HG03196 (cell line): ENCODE measurements around the gene SLC17A7.

Experiments used
- ATAC-seq: cut with Tn5 transposase; IDR thresholded peaks from one replicate; pipeline ENCODE4 v1.9.1; 2021; ENCODE audit not compliant: unreplicated experiment

Gene SLC17A7

DNA sequence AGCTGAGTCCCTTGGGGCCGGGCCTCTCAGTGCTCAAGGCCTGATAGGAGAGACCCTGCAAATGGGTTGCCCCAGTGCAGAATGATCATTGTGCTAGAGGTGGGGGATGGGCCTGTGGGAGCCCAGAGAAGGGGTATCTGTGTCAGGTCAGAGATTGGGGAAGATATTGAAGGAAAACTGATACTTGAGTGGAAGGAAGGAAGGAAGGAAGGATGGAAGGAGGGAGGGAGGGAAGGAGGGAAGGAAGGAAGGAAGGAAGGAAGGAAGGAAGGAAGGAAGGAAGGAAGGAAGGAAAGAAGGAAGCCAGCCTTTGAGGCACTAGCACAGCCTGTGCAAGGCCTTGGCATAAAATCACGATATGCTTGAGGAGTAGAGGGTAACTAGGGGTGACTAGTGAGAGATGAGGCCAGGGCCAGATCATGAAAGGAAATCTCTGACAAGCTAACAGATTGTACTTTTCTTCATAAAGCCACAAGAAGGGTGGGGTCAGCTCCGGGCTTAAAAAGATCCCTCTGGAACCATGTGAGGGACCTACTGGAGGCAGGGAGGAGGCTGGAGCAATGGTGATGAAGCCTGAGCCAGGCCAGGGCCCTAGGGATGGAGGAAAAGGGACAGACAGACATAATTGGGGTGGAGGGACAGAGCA lies 29.5 kb downstream of the SLC17A7 start:
- ATAC-seq = no peak

DNA sequence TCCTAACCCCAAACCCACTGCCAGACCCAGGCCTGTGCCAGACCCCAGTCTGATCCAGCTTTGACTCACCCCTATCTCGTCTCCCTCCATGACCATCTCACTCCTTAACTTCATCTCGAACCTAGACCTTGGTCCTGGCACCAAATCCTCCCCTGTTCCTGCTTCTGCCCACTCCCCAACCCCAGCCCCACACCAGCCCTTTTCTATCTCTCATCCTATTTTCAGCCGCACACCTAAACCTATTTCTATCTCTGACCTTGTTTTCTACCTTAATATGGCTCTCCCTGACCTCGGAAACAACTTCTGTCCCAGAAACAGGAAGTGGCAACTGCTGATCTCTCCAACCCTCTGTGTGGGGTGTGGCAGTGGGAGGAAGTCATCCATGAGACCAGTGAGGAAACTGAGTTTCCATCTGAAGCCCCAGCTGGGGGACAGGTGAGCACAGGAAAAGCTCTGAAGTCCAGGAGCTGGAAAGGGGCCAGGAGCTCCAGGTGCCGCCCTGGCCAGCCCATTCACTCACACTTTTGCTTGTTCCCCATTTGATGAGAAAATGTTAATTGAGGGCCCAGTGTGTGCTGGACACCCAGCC lies 31.8 kb downstream of the SLC17A7 start:
- no peak for ATAC-seq

DNA sequence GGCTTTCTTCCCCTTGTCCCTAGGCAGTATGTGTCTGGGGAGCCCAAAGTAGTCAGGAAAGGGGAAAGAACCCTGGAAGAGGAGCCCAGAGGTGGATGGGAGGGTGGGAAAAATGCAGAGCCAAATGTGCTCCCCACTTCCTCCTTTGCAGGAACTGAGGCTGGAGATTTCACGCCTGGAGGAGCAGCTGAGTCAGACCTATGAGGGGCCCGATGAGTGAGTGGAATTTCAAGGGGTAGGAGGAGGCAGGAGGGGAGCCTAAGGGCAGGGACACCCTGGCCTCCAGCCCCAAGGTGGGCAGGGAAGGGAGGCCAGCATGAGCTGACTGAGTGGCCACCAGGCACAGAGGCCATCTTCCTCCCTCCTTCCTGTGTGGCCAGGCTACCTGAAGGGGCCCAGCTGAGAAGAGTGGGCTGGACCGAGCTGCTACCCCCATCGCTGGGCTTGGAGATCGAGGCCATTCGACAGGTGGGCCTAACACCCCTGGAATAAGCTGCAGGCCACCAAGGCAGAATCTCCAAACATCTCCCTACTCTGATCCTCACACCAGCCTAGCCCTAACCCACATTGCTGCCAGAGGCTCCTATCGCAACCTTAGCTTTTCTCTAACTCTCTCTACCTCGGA lies 32.4 kb downstream of the SLC17A7 start:
- no peak for ATAC-seq

DNA sequence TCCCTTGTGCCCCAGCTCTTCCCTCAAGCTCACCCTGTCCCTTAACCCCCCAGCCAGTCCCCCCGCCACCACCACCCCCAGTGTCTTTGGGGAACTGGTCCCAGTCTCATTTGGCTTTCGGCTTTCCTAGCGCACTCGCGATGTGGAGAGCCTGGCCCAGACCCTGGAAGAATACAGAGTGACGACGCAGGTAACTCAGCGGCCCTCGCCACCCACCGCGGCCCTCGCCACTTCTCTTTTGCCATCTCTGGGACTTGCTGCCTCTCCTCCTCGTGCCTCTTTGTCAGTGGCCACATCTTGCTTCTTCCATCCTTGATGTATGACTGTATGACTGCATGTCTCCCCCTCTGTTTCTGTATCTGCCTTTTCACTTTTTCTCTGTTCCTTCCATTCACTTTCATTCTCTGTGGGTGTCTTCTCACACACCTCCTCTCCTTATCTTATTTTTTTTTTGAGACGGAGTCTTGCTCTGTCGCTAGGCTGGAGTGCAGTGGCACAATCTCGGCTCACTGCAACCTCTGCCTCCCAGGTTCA lies 33.8 kb downstream of the SLC17A7 start:
- ATAC-seq = no peak

DNA sequence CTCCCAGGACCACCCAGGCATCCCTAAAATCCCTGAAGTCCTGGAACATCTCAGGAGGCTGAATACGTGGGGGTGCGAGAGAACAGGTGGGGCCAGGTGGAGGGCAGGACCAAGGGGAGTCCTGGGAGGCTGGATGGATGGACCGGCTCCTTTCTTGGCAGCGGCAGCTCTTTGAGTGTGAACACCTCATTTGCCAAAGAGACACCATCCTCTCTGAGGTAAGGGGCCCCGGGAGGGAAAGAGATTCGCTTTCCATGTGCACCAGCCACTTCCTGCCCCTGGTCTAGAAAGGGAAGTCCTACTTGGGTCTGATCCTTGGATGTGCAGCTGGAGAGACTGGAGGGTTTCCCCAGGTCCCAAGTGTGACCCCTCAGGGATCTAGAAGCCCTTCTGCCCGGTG lies 34.2 kb downstream of the SLC17A7 start:
- ATAC-seq = no peak

DNA sequence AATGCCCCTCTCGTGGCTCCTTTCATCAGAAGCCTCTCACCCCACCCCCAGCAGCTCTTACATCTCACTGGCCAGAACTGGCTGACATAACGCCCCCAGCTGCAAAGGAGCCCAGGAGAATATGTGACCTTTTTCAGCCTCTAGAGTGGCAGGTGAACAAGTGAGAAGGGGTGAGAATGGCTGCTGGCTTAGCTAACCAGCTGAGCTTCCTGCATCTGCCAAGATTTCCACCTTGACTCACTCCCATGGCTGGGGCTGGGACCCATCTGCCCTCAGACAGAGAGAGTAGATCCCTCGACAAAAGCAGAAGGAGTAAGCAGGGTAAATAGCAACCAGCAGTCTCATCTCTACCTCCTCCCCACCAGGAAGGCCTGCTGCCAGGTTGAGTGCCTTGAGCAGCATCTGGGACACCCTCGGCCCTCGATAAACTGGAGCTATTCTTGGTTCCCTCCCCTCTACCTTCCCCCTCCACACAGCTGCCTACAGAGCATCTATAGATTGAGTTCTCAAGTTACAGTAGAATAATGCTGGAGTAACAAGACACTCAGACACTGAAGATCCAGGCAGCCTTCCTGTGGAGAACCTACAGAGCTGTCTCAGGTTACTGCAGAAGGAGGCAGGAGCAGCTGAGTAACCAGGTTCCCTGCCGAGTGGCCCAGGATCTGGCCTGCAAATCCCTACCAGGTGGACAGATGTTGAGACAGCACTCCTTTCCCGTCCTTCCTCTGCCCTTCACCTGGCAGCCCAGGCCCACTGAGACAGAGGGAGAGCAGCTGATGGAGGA lies 37.7 kb downstream of the SLC17A7 start:
- ATAC-seq = no peak

DNA sequence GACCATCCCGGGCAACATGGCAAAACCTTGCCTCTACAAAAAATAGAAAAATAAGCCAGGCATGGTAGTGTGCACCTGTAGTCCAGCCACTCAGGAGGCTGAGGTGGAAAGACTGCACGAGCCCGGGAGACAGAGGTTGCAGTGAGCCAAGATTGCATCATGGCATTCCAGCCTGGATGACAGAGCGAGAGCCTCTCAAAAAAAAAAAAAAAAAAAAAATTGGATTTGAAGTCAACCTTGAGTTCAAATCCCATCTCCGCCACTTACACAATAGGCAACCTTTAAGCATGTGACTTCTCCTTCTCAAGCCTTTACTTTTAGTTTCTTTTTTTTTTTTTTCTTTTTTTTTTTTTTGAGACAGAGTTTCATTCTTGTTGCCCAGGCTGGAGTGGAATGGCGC lies 41.3 kb downstream of the SLC17A7 start:
- ATAC-seq = no peak

DNA sequence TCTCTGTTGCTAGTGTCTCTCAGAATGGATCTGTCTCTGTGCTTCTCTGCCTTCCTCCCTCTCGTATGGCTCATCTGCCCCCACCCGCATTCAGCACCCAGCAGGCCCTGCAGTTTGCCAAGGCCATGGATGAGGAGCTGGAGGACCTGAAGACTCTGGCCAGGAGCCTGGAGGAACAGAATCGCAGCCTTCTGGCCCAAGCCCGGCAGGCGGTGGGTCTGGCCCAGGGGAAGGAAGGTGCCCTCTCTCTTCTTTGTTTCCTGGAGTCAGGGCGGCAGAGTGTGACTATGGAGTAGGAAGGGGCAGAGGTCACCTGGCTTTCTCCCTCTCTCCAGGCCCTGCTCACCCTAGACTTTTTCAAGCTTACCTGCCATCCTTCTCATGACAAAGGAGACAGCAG lies 42.4 kb downstream of the SLC17A7 start:
- ATAC-seq = no peak

DNA sequence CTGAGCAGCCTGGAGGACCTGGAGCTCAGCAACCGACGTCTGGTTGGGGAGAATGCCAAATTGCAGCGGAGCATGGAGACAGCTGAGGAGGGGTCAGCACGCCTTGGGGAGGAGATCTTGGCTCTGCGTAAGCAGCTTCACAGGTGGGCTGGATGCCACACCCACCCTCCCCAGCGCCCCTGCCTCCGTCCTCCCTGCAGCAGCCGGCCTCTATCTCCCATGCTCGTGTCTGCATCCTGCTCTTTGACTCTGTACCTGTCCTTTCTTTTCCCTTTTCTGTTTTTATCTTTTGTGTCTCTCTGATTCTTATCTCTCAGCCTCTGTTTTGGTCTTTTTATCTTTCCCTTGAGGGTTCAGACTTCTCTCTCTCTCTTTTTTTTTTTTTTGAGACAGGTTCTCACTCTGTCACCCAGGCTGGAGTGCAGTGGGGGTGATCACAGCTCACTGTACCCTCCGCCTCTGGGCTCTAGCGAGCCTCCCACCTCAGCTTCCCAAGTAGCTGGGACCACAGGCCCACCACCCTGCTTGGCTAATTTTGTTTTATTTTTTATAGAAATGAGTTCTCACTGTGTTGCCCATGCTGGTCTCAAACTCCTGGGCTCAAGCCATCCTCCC lies 43.2 kb downstream of the SLC17A7 start:
- no peak for ATAC-seq

DNA sequence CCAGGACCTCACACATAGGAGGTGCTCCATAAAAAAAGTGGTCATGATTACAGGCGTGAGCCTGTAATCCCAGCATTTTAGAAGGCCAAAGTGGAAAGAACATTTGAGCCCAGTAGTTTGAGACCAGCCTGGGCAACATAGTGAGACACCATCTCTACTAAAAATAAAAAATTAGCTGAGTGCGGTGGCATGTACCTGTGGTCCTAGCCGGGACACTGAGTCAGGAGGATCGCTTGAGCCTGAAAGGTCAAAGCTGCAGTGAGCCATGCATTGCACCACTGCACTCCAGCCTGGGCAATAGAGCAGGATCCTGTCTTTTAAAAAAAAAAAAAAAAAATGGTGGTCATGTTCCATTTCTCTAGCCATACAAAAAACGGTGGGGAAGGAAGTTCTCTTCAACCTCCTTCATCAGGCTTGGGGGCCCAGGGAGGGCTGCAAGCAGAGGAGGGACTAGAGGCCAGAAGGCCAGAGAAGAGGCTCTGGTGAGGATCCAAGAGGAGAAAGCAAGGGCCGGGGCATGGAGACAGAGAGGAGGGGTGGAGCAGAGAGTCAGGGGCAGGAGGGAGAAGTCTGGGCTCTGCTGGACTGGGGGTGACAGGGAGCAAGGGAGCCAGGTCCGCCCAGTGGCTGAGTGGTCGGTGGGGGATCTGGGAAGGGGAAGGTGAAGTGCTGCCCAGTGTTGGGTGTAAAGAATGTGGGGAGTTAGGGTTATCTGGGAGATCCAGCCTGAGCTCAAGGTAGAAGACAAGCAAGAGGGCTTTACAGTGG lies 44.4 kb downstream of the SLC17A7 start:
- ATAC-seq = no peak

DNA sequence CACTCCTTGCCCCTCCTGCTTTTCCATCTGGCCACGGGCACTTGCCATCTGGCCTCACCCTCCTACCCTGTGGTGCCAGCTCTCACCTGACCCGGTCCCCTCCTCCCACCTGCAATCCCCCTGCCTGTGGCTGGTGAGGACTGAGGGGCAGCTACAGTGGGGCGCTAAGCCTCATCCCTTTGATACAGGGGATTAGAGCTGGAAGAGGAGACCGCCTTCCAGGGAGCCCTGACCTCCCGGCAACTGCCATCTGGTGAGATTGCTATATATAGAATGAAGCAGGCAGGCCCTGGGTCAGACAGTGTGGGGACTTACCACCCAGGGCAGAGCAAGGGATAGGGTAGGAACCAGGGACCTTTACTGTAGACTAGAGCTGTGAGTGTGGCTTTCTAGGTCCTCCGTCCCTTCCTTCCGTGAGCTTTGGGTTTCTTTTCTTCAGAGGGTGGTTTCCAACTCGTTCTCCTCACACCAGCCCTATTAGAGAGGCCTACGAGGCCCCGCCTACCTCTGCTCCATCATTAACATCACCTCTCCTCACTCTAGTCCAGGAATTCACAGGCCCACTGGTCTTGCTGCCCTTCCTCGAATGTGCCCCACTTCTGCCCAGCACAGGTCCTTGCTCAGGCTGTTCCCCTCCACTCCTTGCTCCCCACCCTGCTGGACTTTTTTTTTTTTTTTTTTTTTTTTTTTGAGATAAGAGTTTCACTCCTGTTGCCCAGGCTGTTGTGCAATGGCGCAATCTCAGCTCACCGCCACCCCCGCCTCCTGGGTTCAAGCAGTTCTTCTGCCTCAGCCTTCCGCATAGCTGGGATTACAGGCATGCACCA lies 45.5 kb downstream of the SLC17A7 start:
- ATAC-seq = no peak

DNA sequence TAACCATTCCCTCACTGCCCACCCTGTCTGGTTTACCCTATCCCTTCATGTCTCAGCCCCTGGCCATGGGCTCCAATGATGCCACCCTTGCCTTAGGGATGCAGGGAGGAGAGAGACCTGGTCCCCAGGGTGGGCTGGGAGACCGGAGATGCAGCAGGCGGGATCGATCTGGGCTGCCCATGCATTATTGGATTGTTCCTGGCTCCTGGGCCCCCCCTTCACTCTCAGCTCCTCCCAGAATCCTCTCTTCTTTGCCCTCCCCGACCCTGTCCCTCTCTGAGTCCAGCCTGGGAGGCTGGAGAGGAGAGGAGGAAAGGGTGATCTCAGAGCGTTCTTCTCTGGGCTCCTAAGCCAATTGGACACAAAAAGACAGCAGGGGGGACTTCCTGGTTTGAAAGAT lies 47.4 kb downstream of the SLC17A7 start:
- no peak for ATAC-seq

DNA sequence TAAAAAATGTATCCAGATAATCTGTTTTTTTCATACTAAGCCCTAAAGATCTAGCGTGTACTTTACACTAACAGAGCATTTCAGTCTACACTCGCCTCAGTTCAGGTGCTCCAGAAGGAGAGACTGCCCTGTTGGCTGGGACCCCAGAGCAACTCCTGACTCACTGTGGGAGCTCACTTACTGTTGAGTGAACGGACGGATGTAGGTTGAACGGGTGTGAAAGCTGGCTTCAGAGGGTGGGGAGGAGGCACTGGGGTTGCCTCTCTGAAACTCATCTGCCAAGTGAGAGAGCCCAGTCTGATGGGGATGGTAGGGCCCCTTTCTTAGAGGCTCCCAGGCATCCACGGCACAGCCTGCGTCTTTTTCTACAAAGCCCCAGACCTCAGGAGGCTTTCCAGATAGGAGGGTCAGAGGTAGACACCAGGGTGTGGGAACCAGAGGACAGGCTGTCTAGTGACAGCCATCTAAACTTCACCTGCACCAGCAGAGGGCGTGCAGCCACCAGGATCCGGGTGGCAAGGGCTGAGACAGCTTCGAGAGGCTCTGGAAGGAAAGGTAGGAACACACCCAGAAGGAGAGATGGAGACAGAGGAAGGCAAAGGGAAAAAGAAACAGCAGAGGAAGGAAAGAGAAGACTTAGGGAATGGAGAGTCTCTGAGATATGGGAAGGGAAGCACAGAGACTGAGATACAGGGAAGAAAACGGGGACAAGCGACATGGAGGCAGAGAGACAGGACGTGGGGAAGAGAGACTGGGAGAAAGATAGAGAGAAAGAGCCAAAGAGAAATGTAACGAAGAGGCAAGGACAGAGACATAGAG lies 49.5 kb downstream of the SLC17A7 start:
- ATAC-seq = peak; percentile 46

DNA sequence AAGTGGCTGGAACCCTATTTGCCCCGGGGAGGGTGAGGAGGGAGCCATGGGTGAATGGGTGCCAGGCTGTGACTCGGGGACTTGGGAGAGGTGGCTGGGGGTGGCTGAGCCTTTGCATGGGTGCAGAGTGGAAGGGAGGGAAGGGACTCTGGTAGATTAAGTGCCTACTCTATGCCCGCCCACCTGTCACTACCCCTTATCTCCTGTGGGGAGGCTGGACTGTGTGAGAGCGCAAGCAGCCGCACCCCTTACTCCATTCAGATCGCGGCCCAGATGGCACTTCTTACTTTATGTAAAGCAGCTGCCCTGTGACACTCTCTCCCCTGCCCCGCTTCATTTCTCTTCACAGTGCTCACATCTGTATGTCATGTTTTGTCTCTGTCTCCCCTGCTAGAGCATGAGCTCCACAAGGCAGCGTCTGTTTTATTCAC lies 50.4 kb downstream of the SLC17A7 start:
- ATAC-seq = no peak

DNA sequence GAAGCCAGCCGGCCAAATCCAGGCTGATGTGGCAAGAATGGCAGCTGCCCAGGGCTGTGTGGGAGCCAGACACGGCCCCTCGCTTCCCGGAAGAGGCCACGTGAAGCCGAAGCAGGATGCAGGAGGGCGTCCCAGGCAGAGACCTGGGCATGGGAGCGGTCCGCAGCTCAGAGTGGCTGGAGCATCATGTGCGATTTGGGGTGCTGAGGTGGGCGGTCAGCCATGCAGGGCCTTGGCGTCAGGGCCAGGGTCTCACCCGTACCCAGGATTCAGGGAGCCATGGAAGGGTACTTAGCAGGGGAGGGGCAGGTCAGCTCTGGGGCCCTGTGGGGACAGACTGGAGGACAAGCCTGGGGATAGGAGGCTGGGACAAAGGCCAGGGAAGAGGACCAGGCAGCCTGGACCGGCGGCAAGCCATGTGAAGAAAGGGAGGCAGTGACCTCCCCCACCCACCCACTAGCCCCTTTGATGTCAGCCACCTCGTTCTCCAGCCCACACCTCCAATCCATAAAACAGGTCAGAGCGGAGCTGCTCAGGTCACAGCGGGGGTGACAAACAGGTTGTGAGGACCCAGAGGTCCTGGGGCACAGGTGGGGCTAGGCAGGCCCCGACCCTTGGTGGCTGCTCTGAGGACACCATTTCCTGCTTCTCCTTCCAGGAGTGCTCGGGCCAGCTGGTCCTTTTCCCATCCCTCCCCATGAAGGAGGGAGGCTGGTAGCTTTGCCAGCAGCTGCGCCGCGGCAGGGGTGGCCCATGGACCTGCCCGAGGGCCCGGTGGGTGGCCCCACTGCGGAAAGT lies 51.0 kb downstream of the SLC17A7 start:
- no peak for ATAC-seq

DNA sequence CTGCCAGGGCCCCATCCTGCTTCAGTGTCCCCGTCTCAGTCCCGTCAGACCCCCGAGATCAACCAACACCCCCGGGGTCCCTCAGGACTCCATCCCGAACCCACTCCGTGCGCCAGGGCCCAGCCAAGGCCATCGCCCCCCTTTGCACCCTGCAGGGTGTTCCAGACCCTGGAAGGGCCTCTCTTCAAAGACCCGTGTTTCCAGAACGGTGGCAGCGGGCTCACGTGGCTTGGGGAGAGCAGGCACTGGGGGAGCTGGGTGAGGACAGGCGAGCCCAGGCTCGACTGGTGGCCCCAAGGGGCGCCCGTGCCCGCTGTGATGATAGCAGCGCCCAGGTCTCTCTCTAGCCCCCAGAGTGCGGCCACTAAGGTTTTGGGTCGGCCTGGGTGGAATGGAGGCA lies 51.9 kb downstream of the SLC17A7 start:
- no peak for ATAC-seq

DNA sequence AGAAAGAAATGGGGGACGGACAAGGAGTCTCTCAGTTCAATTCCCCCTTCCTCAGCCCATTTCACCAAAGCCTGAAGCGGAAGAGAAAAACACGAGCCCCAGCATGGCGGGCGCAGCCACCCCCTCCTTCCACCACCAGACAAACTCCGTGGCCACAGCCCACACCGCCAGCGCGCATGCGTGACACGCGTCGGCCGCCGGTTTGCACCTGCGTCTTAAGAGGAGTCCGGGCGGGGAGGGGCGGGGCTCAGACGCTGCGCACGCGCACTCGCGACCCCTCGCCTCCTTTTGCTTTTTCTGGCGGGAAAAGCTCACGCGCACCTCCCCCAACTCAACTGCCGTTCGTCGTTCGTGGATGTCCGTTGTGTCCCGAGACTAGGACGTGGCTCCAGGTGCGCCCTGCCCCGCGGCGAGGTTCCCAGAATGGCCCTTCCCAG lies 53.4 kb downstream of the SLC17A7 start, which contains the start of gene KASH5:
KASH5 (plus strand) TSS at position 314 of the 437 bp plus-strand sequence. CDS start 2,635 bp downstream, outside the sequence.
- no peak for ATAC-seq

DNA sequence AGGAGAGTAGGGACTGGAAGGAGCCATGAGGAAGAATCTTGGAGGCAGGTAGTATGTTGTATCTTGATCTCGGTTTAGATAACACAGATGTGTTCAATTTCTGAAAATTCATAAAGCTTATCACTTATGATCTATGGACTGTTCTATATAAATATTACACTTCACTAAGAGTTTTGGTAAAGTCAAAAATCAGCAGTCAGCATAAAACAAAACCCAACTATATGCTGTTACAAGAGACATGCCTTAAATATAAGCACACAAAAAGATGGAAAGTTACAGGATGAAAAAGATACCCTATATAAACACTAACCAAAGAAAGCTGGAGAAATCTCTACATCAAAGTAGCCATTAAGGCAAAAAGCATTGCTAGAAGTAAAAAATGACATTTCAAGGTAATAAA lies 57.7 kb downstream of the SLC17A7 start:
- no peak for ATAC-seq
